Adrenal gland (tissue), 12 donors: ENCODE data around the gene POGK. TPM values are rescaled to one million over a fixed set of nuclear protein-coding genes. Genes with fewer than 3 reads are reported as not detected.

Experiments used
- DNase-seq, 7 donors: peaks; one replicate each; pipeline ENCODE4 v3.0.0-alpha.2; 2019 to 2020
- H3K27ac ChIP-seq, 5 donors: fragments of 200-600 bp; sonication (generic) in 4 of 5; 1 replicate in 3 of 5; 2 replicates in 2 of 5; pipeline versions ENCODE4 v1.5.1 to v1.8.0; 2016 to 2020; ENCODE audit warnings: mild to moderate bottlenecking in 1 of 5
- H3K27me3 ChIP-seq: fragments of 200-600 bp; 2 replicates; pipeline ENCODE4 v1.8.0; 2021
- H3K36me3 ChIP-seq, 2 donors: fragments of 200-600 bp; replicated peaks in 1 of 2; 1 replicate in 1 of 2; 2 replicates in 1 of 2; pipeline versions ENCODE4 v1.5.1 to v1.8.0; 2018 to 2022
- H3K4me1 ChIP-seq, 2 donors: fragments of 200-600 bp; replicated peaks in 1 of 2; 1 replicate in 1 of 2; 2 replicates in 1 of 2; pipeline versions ENCODE4 v1.5.1 to v1.8.0; 2018 to 2021
- H3K4me3 ChIP-seq, 4 donors: fragments of 200-600 bp; sonication (generic) in 3 of 4; one replicate each; pipeline ENCODE4 v1.5.1; 2016 to 2018
- H3K9me3 ChIP-seq, 3 donors: fragments of 200-600 bp; sonication (generic) in 1 of 3; replicated peaks in 1 of 3; 1 replicate in 2 of 3; 2 replicates in 1 of 3; pipeline versions ENCODE4 v1.5.1 to v1.8.0; 2016 to 2021
- CTCF ChIP-seq, 6 experiments: fragments of 450-650 bp in 4 of 6; fragments of 200-600 bp in 2 of 6; sonication (generic) in 1 of 6; IDR thresholded peaks; 1 replicate in 5 of 6; 2 replicates in 1 of 6; pipeline versions ENCODE4 v1.5.1 to v1.8.0; 2016 to 2021; ENCODE audit warnings: antibody characterized with exemption in 6 of 6, mild to moderate bottlenecking in 2 of 6, moderate library complexity in 1 of 6
- POLR2A ChIP-seq, 2 donors: fragments of 450-650 bp; IDR thresholded peaks; one replicate each; pipeline ENCODE4 v1.6.1; 2017; ENCODE audit warnings: antibody characterized with exemption in 2 of 2, mild to moderate bottlenecking in 2 of 2, moderate library complexity in 1 of 2
- WGBS, 4 donors: extraction: QIAGEN DNeasy Blood & Tissue Kit in 2 of 4; methylation state at CpG; one replicate each; pipeline versions ENCODE4 v1.1.5 to v1.1.7; 2013 to 2017; 5-methylcytosine and 5-hydroxymethylcytosine counted together
- intact Hi-C, 2 donors: fragments of 100-400 bp; cut with DNase I; formaldehyde crosslinking; loops; one replicate each; pipeline versions ENCODE4 v1.14.1 to v1.15.0; 2022 to 2023
- polyA plus RNA-seq, 3 donors: library from polyadenylated mRNA; stranded (reverse); fragments of 200-250 nt in 2 of 3; fragments of 350-450 nt in 1 of 3; fragmentation: Illumina TruSeq in 1 of 3; extraction: RNeasy Lipid Tissue Mini Kit (QIAGEN cat#74804) in 1 of 3; gene quantifications; one replicate each; pipeline ENCODE4 v1.2.3, GENCODE V29; 2013 to 2014
- total RNA-seq, 9 donors: library from RNA; depleted of rRNA in 4 of 9; stranded (reverse); fragments of >200 nt in 4 of 9; fragments of 120-200 nt in 1 of 9; fragmentation: NEBNext Ultra II Directional in 1 of 9; extraction: Animal tissue kit (Norgen Biotek cat#: 25700) in 1 of 9; gene quantifications; one replicate each; pipeline versions ENCODE4 v1.1.0 to v1.2.4, GENCODE V29; 2013 to 2023
- donor health status: healthy with polysubstance abuse.
- donor health status: Bipolar disorder and iron deficiency.
- donor health status: DM: yes; HTN: yes; CAD: no.
- donor health status: DM: no; HTN: no; CAD: no.
- donor health status: DM: no; HTN: no; CAD: no.
- donor health status: DM: yes; HTN: yes; CAD: no.

Gene POGK
- total and polyA plus RNA-seq, 12 donors: 7.3 to 31.1 (median 19.5) TPM

GRCh38 chr1:166848193-166848592, 8.9 kb downstream of the POGK start:
- no peaks in the 10 kb centered on the region for H3K9me3 ChIP-seq
- H3K4me3 ChIP-seq: no peak overlapping the region
- TF ChIP-seq POLR2A (IDR thresholded peaks at IDR 0.05): no peak
- no peak for TF ChIP-seq CTCF (IDR thresholded peaks at IDR 0.05)
- peaks cover 17 to 43% of the 10 kb centered on the region in 2 donors for H3K4me1 ChIP-seq
- peaks cover 0 to 82% of the 10 kb centered on the region in 2 donors for H3K36me3 ChIP-seq
- no peak for DNase-seq
- intact Hi-C loops: no loop called here
- no peak overlapping the region for H3K27ac ChIP-seq
- H3K27me3 ChIP-seq: no peaks in the 10 kb centered on the region

- Histone ChIP-seq H3K27me3 (no peaks in the 10 kb centered on the region), H3K4me1 (peaks cover 8 to 40% of the 10 kb centered on the region in 2 donors), H3K9me3 (no peaks in the 10 kb centered on the region), H3K27ac (no peak overlapping the region), H3K36me3 (peaks cover 0 to 82% of the 10 kb centered on the region in 2 donors), H3K4me3 (no peak overlapping the region)
- no peak for DNase-seq
- WGBS, 4 donors: 96 to 97% (median 97%) methylated on average over 18 to 20 of the region's 20 CpGs
- intact Hi-C loops: no loop called here
- TF ChIP-seq CTCF (IDR thresholded peaks at IDR 0.05) (no peak), POLR2A (IDR thresholded peaks at IDR 0.05) (no peak)
Measured at GRCh38 chr1:166849135-166849534, 9.9 kb downstream of the POGK start.

- H3K36me3 ChIP-seq: peaks cover 0 to 88% of the 10 kb centered on the region in 2 donors
- H3K27ac ChIP-seq: no peak overlapping the region
- peaks cover 0 to 24% of the 10 kb centered on the region in 2 donors for H3K4me1 ChIP-seq
- 0 to 42% (median 17%) methylated on average over 1 of the region's 1 CpG for WGBS, 4 donors
- DNase-seq: no peak
- H3K4me3 ChIP-seq: no peak overlapping the region
- intact Hi-C loops: no loop called here
- H3K27me3 ChIP-seq: no peaks in the 10 kb centered on the region
- TF ChIP-seq CTCF (IDR thresholded peaks at IDR 0.05) (no peak), POLR2A (IDR thresholded peaks at IDR 0.05) (no peak)
- H3K9me3 ChIP-seq: no peaks in the 10 kb centered on the region
Measured at GRCh38 chr1:166852918-166853317, 13.6 kb downstream of the POGK start.

GRCh38 chr1:166855558-166855957, 16.3 kb downstream of the POGK start:
- Histone ChIP-seq H3K4me1 (peaks cover 0 to 21% of the 10 kb centered on the region in 2 donors), H3K36me3 (peaks cover 0 to 85% of the 10 kb centered on the region in 2 donors), H3K4me3 (no peak overlapping the region), H3K9me3 (no peaks in the 10 kb centered on the region), H3K27ac (no peak overlapping the region), H3K27me3 (no peaks in the 10 kb centered on the region)
- no peak for DNase-seq
- intact Hi-C loops: no loop called here
- WGBS, 4 donors: 91 to 97% (median 94%) methylated on average over 3 of the region's 3 CpGs
- TF ChIP-seq POLR2A (IDR thresholded peaks at IDR 0.05) (no peak), CTCF (IDR thresholded peaks at IDR 0.05) (no peak)
